Measurements from ENCODE around the gene CCDC81.
"Not testable (repeated sequence)": the region's sequence is repeated elsewhere in the genome, so short reads cannot be mapped to it uniquely, and the experiment has no call there.

Gene CCDC81

GRCh38 chr11:86374586-86374985 is at the start of gene CCDC81:
Gene CCDC81, plus strand, starts transcription at chr11:86374887. Its CDS starts 277 bp downstream, at chr11:86375164.
- DNase-seq: no peak

- no peak for DNase-seq
These were observed 39.4 kb upstream of the CCDC81 start for GRCh38 chr11:86335131-86335767.

GRCh38 chr11:86337227-86337626 is 37.5 kb upstream of the CCDC81 start:
- no peak for DNase-seq

GRCh38 chr11:86341382-86341781 is 33.3 kb upstream of the CCDC81 start:
- no peak for DNase-seq

GRCh38 chr11:86346513-86346912 is 28.2 kb upstream of the CCDC81 start:
- DNase-seq: no peak

- DNase-seq: no peak
These were observed 19.4 kb upstream of the CCDC81 start for GRCh38 chr11:86355256-86355655.

- DNase-seq: not testable (repeated sequence)
These were observed 17.3 kb upstream of the CCDC81 start for GRCh38 chr11:86357412-86357811.

- no peak for DNase-seq
These were observed 16.0 kb upstream of the CCDC81 start for GRCh38 chr11:86358720-86359119.

GRCh38 chr11:86360775-86361395 is 13.8 kb upstream of the CCDC81 start:
- DNase-seq: no peak

GRCh38 chr11:86363424-86363823 is 11.3 kb upstream of the CCDC81 start:
- no peak for DNase-seq

- no peak for DNase-seq
These were observed 9.1 kb upstream of the CCDC81 start for GRCh38 chr11:86365546-86365945.

GRCh38 chr11:86369668-86370067 is 5.0 kb upstream of the CCDC81 start:
- DNase-seq: no peak

GRCh38 chr11:86370171-86370570 is 4.5 kb upstream of the CCDC81 start:
- no peak for DNase-seq

GRCh38 chr11:86370922-86371594 is 3.6 kb upstream of the CCDC81 start:
- DNase-seq: no peak

- DNase-seq: no peak
These were observed 2.6 kb upstream of the CCDC81 start for GRCh38 chr11:86372041-86372440.

- no peak for DNase-seq
These were observed 2.1 kb upstream of the CCDC81 start for GRCh38 chr11:86372586-86372985.

GRCh38 chr11:86374069-86374468 is 618 bp upstream of the CCDC81 start:
- DNase-seq: no peak

GRCh38 chr11:86377972-86378371 is 3.3 kb downstream of the CCDC81 start:
- no peak for DNase-seq

GRCh38 chr11:86380295-86381059 is 5.8 kb downstream of the CCDC81 start:
- DNase-seq: no peak

- no peak for DNase-seq
These were observed 8.6 kb downstream of the CCDC81 start for GRCh38 chr11:86383041-86383955.

GRCh38 chr11:86386283-86386682 is 11.6 kb downstream of the CCDC81 start:
- no peak for DNase-seq

- DNase-seq: no peak
These were observed 12.1 kb downstream of the CCDC81 start for GRCh38 chr11:86386746-86387145.
